H1 (cell line): Measurements from ENCODE around the gene ZNF135. TPM values are rescaled to one million over a fixed set of nuclear protein-coding genes. Genes with fewer than 3 reads are reported as not detected.

Experiments used
- CTCF ChIA-PET: fragments of 300-600 bp; sonication (Branson Sonifier 250); formaldehyde crosslinking; loops from one replicate; lab custom pipeline; 2021; ENCODE audit not compliant: partially characterized antibody; lab: Charles Lee
- POLR2A ChIA-PET: fragments of 300-600 bp; sonication (Branson Sonifier 250); formaldehyde crosslinking; loops from one replicate; lab custom pipeline; 2021; ENCODE audit warnings: inconsistent platforms; ENCODE audit not compliant: partially characterized antibody; lab: Charles Lee
- DNase-seq, 2 experiments: peaks; one replicate each; pipeline versions ENCODE4 v3.0.0 to v3.0.0-alpha.2; 2010 to 2022; ENCODE audit warnings: low spot score in 2 of 2, low read depth in 1 of 2, mixed read lengths in 1 of 2
- FAIRE-seq: peaks from 2 replicates; lab custom pipeline; 2011; peaks lifted over from hg19 to GRCh38; lab: Jason Lieb, UNC
- H2AFZ ChIP-seq: 2 replicates; pipeline ENCODE4 v1.8.1; 2012; ENCODE audit warnings: low read length, inconsistent platforms
- H2AK5ac ChIP-seq: 2 replicates; pipeline ENCODE4 v1.6.1; 2013; ENCODE audit warnings: low read depth, low read length
- H2BK120ac ChIP-seq: replicated peaks from 2 replicates; pipeline ENCODE3; 2013; ENCODE audit warnings: low read depth, low read length, inconsistent platforms
- H2BK12ac ChIP-seq: 2 replicates; pipeline ENCODE4 v1.6.1; 2013; ENCODE audit warnings: low read depth, low read length
- H2BK15ac ChIP-seq: 2 replicates; pipeline ENCODE4 v1.6.1; 2013; ENCODE audit warnings: low read length
- H2BK20ac ChIP-seq: 2 replicates; pipeline ENCODE4 v1.6.1; 2013; ENCODE audit warnings: low read length
- H2BK5ac ChIP-seq: 2 replicates; pipeline ENCODE4 v1.6.1; 2013; ENCODE audit warnings: low read depth, low read length
- H3K14ac ChIP-seq: 2 replicates; pipeline ENCODE4 v1.6.1; 2013; ENCODE audit warnings: inconsistent platforms; ENCODE audit not compliant: insufficient read length
- H3K18ac ChIP-seq: 2 replicates; pipeline ENCODE4 v1.6.1; 2013; ENCODE audit warnings: low read length; ENCODE audit errors: extremely low read depth
- H3K23ac ChIP-seq: 2 replicates; pipeline ENCODE4 v1.6.1; 2013; ENCODE audit warnings: inconsistent platforms; ENCODE audit not compliant: insufficient read length
- H3K23me2 ChIP-seq: 2 replicates; pipeline ENCODE4 v1.6.1; 2013; ENCODE audit warnings: low read depth, low read length
- H3K27ac ChIP-seq: 2 replicates; pipeline ENCODE4 v1.6.1; 2011; ENCODE audit warnings: low read depth, low read length, inconsistent platforms
- H3K27me3 ChIP-seq, 4 experiments: replicated peaks in 1 of 4; 1 replicate in 1 of 4; 2 replicates in 3 of 4; pipeline versions ENCODE4 v1.6.1 to v1.8.1; 2011 to 2013; ENCODE audit warnings: low read length in 3 of 4, mild to moderate bottlenecking in 3 of 4, inconsistent platforms in 2 of 4, mixed read lengths in 2 of 4, moderate library complexity in 1 of 4; ENCODE audit not compliant: control insufficient read depth in 3 of 4, insufficient read depth in 3 of 4; ENCODE audit errors: extremely low read depth in 1 of 4
- H3K36me3 ChIP-seq, 4 experiments: 2 replicates each; pipeline versions ENCODE4 v1.6.1 to v1.8.1; 2011 to 2013; ENCODE audit warnings: mild to moderate bottlenecking in 4 of 4, low read length in 3 of 4, moderate library complexity in 2 of 4, control low read depth in 1 of 4, inconsistent platforms in 1 of 4; ENCODE audit not compliant: insufficient read depth in 4 of 4, control insufficient read depth in 2 of 4
- H3K4ac ChIP-seq: replicated peaks from 2 replicates; pipeline ENCODE3; 2013; ENCODE audit warnings: low read length, low read depth, mixed read lengths, inconsistent platforms; ENCODE audit not compliant: insufficient read length
- H3K4me1 ChIP-seq, 4 experiments: replicated peaks in 1 of 4; 1 replicate in 1 of 4; 2 replicates in 3 of 4; pipeline versions ENCODE4 v1.6.1 to v1.8.1; 2011 to 2013; ENCODE audit warnings: low read length in 3 of 4, inconsistent platforms in 2 of 4, mixed read lengths in 1 of 4; ENCODE audit not compliant: insufficient read depth in 4 of 4, control insufficient read depth in 3 of 4
- H3K4me2 ChIP-seq, 2 experiments: 2 replicates each; pipeline versions ENCODE4 v1.6.1 to v1.8.1; 2011 to 2013; ENCODE audit warnings: low read depth in 2 of 2, low read length in 2 of 2, control low read depth in 1 of 2, inconsistent platforms in 1 of 2, mild to moderate bottlenecking in 1 of 2; ENCODE audit not compliant: insufficient read depth in 1 of 2
- H3K4me3 ChIP-seq, 4 experiments: fragments of 200-600, 300-600 bp in 1 of 4; sonication (generic), shearing (Covaris generic), sonication (Bioruptor Twin) in 1 of 4; 2 replicates each; pipeline versions ENCODE4 v1.5.1 to v1.8.1; 2011 to 2016; ENCODE audit warnings: low read length in 4 of 4, low read depth in 3 of 4, control low read depth in 2 of 4, inconsistent platforms in 2 of 4, mild to moderate bottlenecking in 2 of 4, mixed read lengths in 1 of 4, moderate library complexity in 1 of 4; ENCODE audit not compliant: insufficient read depth in 2 of 4; ENCODE audit errors: extremely low read depth in 1 of 4
- H3K56ac ChIP-seq: replicated peaks from 2 replicates; pipeline ENCODE3; 2013; ENCODE audit warnings: low read depth, mild to moderate bottlenecking, mixed read lengths, low read length, inconsistent platforms; ENCODE audit not compliant: insufficient read length
- H3K79me1 ChIP-seq: 2 replicates; pipeline ENCODE4 v1.6.1; 2013; ENCODE audit warnings: low read depth, low read length, control low read depth
- H3K79me2 ChIP-seq, 2 experiments: 2 replicates each; pipeline versions ENCODE4 v1.6.1 to v1.8.1; 2012 to 2013; ENCODE audit warnings: low read length in 2 of 2, mild to moderate bottlenecking in 2 of 2, inconsistent platforms in 1 of 2; ENCODE audit not compliant: insufficient read depth in 2 of 2, control insufficient read depth in 1 of 2
- H3K9ac ChIP-seq, 4 experiments: replicated peaks in 1 of 4; 1 replicate in 1 of 4; 2 replicates in 3 of 4; pipeline versions ENCODE4 v1.6.1 to v1.8.1; 2011 to 2013; ENCODE audit warnings: low read depth in 3 of 4, low read length in 3 of 4, control low read depth in 2 of 4, mild to moderate bottlenecking in 2 of 4, moderate library complexity in 2 of 4, inconsistent platforms in 1 of 4; ENCODE audit errors: extremely low read depth in 1 of 4
- H3K9me3 ChIP-seq, 2 experiments: 2 replicates each; pipeline versions ENCODE4 v1.6.1 to v1.8.1; 2012 to 2013; ENCODE audit warnings: mild to moderate bottlenecking in 2 of 2, moderate library complexity in 2 of 2, control low read depth in 1 of 2, inconsistent platforms in 1 of 2, low read depth in 1 of 2, low read length in 1 of 2, mixed read lengths in 1 of 2; ENCODE audit not compliant: insufficient read depth in 2 of 2
- H4K20me1 ChIP-seq, 2 experiments: replicated peaks in 1 of 2; 2 replicates each; pipeline versions ENCODE3 to v1.8.1; 2011 to 2013; ENCODE audit warnings: inconsistent platforms in 2 of 2, low read length in 2 of 2, mild to moderate bottlenecking in 1 of 2; ENCODE audit not compliant: insufficient read depth in 2 of 2, control insufficient read depth in 1 of 2
- H4K5ac ChIP-seq: 2 replicates; pipeline ENCODE4 v1.6.1; 2013; ENCODE audit warnings: low read length, low read depth, mixed read lengths, inconsistent platforms; ENCODE audit not compliant: insufficient read length
- H4K8ac ChIP-seq: 2 replicates; pipeline ENCODE4 v1.8.0; 2013; ENCODE audit warnings: mild to moderate bottlenecking, moderate library complexity, low read length, inconsistent platforms; ENCODE audit not compliant: insufficient read depth; ENCODE audit errors: extremely low read depth
- H4K91ac ChIP-seq: replicated peaks from 2 replicates; pipeline ENCODE3; 2013; ENCODE audit warnings: low read length, mixed read lengths, inconsistent platforms; ENCODE audit not compliant: insufficient read length
- BACH1 ChIP-seq: IDR thresholded peaks from 2 replicates; pipeline ENCODE4 v1.6.1; 2012; ENCODE audit warnings: low read length, improper control_type of control experiment
- BRCA1 ChIP-seq: IDR thresholded peaks from 2 replicates; pipeline ENCODE4 v1.6.1; 2012; ENCODE audit warnings: low read depth, low read length, improper control_type of control experiment
- CBX5 ChIP-seq: fragments of 300-800, 300-1000 bp; sonication (generic); IDR thresholded peaks from 2 replicates; pipeline ENCODE4 v1.7.1; 2016; ENCODE audit warnings: antibody characterized with exemption, low read length, low read depth
- GTF2F1 ChIP-seq: IDR thresholded peaks from 2 replicates; pipeline ENCODE4 v1.6.1; 2012; ENCODE audit warnings: low read depth, low read length, improper control_type of control experiment, borderline replicate concordance
- HDAC2 ChIP-seq, 2 experiments: fragments of 300-600 bp in 1 of 2; sonication (generic) in 1 of 2; IDR thresholded peaks; 2 replicates each; pipeline ENCODE4 v1.6.1; 2011 to 2012; ENCODE audit warnings: low read depth in 2 of 2, low read length in 2 of 2, mild to moderate bottlenecking in 2 of 2, moderate library complexity in 2 of 2, borderline replicate concordance in 1 of 2, inconsistent platforms in 1 of 2
- JUND ChIP-seq: IDR thresholded peaks from 2 replicates; pipeline ENCODE4 v1.6.1; 2011; ENCODE audit warnings: mild to moderate bottlenecking, improper control_type of control experiment, low read length
- KDM4A ChIP-seq: IDR thresholded peaks from one replicate; pipeline ENCODE4 v1.7.1; 2012; ENCODE audit warnings: low read depth, mild to moderate bottlenecking, moderate library complexity, low read length, inconsistent platforms; ENCODE audit not compliant: severe bottlenecking
- KDM5A ChIP-seq: fragments of 200-600 bp; IDR thresholded peaks from 2 replicates; pipeline ENCODE4 v1.7.1; 2012; ENCODE audit warnings: mild to moderate bottlenecking, low read length, inconsistent platforms, mixed read lengths
- MAFK ChIP-seq: IDR thresholded peaks from 2 replicates; pipeline ENCODE4 v1.6.1; 2012; ENCODE audit warnings: low read depth, mild to moderate bottlenecking, improper control_type of control experiment, low read length
- MAX ChIP-seq: IDR thresholded peaks from 2 replicates; pipeline ENCODE4 v1.6.1; 2012; ENCODE audit warnings: inconsistent platforms
- POLR2AphosphoS5 ChIP-seq: IDR thresholded peaks from 2 replicates; pipeline ENCODE4 v1.6.1; 2011; ENCODE audit warnings: low read depth, low read length
- RAD21 ChIP-seq, 2 experiments: IDR thresholded peaks in 1 of 2; conservative IDR thresholded peaks in 1 of 2; 2 replicates each; pipeline ENCODE4 v1.6.1; 2011; ENCODE audit warnings: low read depth in 2 of 2, low read length in 2 of 2, improper control_type of control experiment in 1 of 2, inconsistent platforms in 1 of 2, mild to moderate bottlenecking in 1 of 2, moderate library complexity in 1 of 2
- RXRA ChIP-seq: IDR thresholded peaks from 2 replicates; pipeline ENCODE4 v1.6.1; 2011; ENCODE audit warnings: low read depth, mild to moderate bottlenecking, low read length, moderate library complexity; ENCODE audit not compliant: insufficient read depth
- WGBS, 2 experiments: shearing (Covaris generic) in 1 of 2; methylation state at CpG; one replicate each; pipeline versions ENCODE4 v1.1.6 to v1.1.7; 2013 to 2015; ENCODE audit warnings: low lambda C conversion rate in 2 of 2, mixed read lengths in 2 of 2, inconsistent platforms in 1 of 2, low coverage in 1 of 2, missing lambda C conversion rate in 1 of 2; ENCODE audit not compliant: insufficient replicate concordance in 2 of 2, insufficient coverage in 1 of 2, insufficient read length in 1 of 2; ENCODE audit errors: extremely low coverage in 1 of 2, missing lambda C conversion rate in 1 of 2; 5-methylcytosine and 5-hydroxymethylcytosine counted together
- polyA plus RNA-seq, 7 experiments: library from polyadenylated mRNA; depleted of rRNA in 3 of 7; stranded (reverse) in 5 of 7; unstranded in 2 of 7; fragments of >200 nt in 5 of 7; fragments of 200-250 nt in 2 of 7; gene quantifications; 1 replicate in 5 of 7; 2 replicates in 1 of 7; 4 replicates in 1 of 7; pipeline versions ENCODE4 v1.2.1 to v1.2.3, GENCODE V29; 2011 to 2013; ENCODE audit warnings: missing spikeins in 2 of 7, mixed read lengths in 2 of 7
- total RNA-seq: library from RNA; stranded (reverse); fragmentation: NEBNext Ultra II Directional; extraction: Animal tissue kit (Norgen Biotek cat#: 25700); gene quantifications from 2 replicates; pipeline ENCODE4 v1.2.1, GENCODE V29; 2021

Gene ZNF135
- total and polyA plus RNA-seq, 2 of the 8 experiments (the other 6 are each of a cell fraction or from before 2014, with no cell fraction given): 5.2 to 7.9 TPM

DNA sequence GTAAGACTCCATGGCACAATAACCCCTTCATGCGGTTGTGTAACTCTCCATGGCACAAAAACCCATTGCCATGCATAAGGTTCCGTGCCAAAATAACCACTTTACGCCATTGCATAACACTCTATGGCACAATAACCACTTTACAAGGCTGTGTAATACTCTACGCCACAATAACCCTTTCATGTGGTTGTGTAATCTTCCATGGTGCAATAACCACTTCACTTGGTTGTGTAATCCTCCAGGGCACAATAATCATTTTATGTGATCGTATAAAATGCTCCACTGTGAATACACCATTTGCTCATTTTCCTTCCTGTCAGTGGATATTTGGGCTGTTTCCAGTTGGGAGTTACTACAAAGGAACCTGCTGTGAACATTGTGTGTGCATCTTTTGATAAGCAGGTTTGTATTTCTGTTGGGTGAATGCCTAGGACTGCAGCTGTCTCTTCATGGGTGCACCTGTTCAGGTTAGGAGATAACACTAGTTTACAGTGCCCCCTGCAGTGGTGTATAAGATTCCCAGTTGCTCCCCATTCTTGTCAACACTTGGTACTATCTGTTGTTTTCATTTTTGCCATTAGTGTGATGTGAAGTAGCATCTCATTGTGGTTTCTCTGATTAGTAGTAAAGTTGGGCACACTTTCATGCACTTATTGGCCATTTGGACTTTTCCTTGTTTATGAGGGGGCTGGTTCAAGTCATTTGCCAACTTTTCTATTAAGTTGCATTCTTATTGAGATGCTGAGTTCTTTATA is 60.1 kb downstream of the ZNF135 start:
- Histone ChIP-seq H3K23me2 (no peaks in the 10 kb centered on the region), H4K8ac (no peak overlapping the region), H3K18ac (no peak overlapping the region), H3K56ac (no peak overlapping the region), H3K4me3 (no peak overlapping the region), H4K20me1 (no peaks in the 10 kb centered on the region), H3K79me1 (no peaks in the 10 kb centered on the region), H3K9me3 (peaks cover 72 to 81% of the 10 kb centered on the region in 2 experiments), H2BK12ac (no peak overlapping the region), H3K4me1 (no peaks in the 10 kb centered on the region), H3K27ac (no peak overlapping the region), H4K91ac (no peak overlapping the region), H3K23ac (no peak overlapping the region), H4K5ac (no peak overlapping the region), H3K79me2 (no peaks in the 10 kb centered on the region), H2BK5ac (no peak overlapping the region), H3K4me2 (no peak overlapping the region), H2AK5ac (no peak overlapping the region), H3K36me3 (no peaks in the 10 kb centered on the region), H2BK15ac (no peak overlapping the region), H2BK120ac (no peak overlapping the region), H3K4ac (no peak overlapping the region), H3K14ac (no peak overlapping the region), H2BK20ac (no peak overlapping the region), H3K9ac (no peak overlapping the region), H3K27me3 (no peaks in the 10 kb centered on the region), H2AFZ (no peak overlapping the region)
- ChIA-PET POLR2A (no interaction called here), CTCF (no interaction called here)
- FAIRE-seq (no peak), DNase-seq (no peak)
- 87% methylated on average over 5 of the region's 5 CpGs; no CpG with 5 or more reads in 1 of the 2 experiments for WGBS, 2 experiments
- TF ChIP-seq KDM5A (no peak), CBX5 (no peak), JUND (no peak), BACH1 (no peak), RXRA (no peak), GTF2F1 (no peak), RAD21 (IDR thresholded peaks at IDR 0.05 in 1 of 2, conservative IDR thresholded peaks at IDR 0.05 in 1 of 2; ENCODE audit: low read depth in 2 of 2, low read length in 2 of 2) (no peak), MAFK (no peak), KDM4A (no peak), POLR2AphosphoS5 (no peak), HDAC2 (IDR thresholded peaks at IDR 0.05; ENCODE audit: borderline replicate concordance in 1 of 2, low read depth in 2 of 2, low read length in 2 of 2) (no peak), MAX (no peak), BRCA1 (no peak)
